ENCODE results near the gene CFAP54.
"Not testable (repeated sequence)": the region's sequence is repeated elsewhere in the genome, so short reads cannot be mapped to it uniquely, and the experiment has no call there.

CFAP54 gene

GRCh38 chr12:96513681-96514080 lies 24.3 kb downstream of the CFAP54 start:
- no peak for DNase-seq (ENCODE audit: low spot score)

GRCh38 chr12:96514328-96514727 lies 25.0 kb downstream of the CFAP54 start:
- DNase-seq (ENCODE audit: low spot score): no peak

- peak; percentile 87 for DNase-seq (ENCODE audit: low spot score)
These were observed 27.4 kb downstream of the CFAP54 start for GRCh38 chr12:96516472-96517430.

- no peak for DNase-seq (ENCODE audit: low spot score)
These were observed 31.4 kb downstream of the CFAP54 start for GRCh38 chr12:96520767-96521166.

- DNase-seq (ENCODE audit: low spot score): no peak
These were observed 32.7 kb downstream of the CFAP54 start for GRCh38 chr12:96521895-96522682.

GRCh38 chr12:96522690-96523089 lies 33.3 kb downstream of the CFAP54 start:
- no peak for DNase-seq (ENCODE audit: low spot score)

GRCh38 chr12:96526110-96526509 lies 36.7 kb downstream of the CFAP54 start:
- no peak for DNase-seq (ENCODE audit: low spot score)

- DNase-seq (ENCODE audit: low spot score): no peak
These were observed 40.5 kb downstream of the CFAP54 start for GRCh38 chr12:96529912-96530311.

- no peak for DNase-seq (ENCODE audit: low spot score)
These were observed 45.0 kb downstream of the CFAP54 start for GRCh38 chr12:96534339-96534738.

GRCh38 chr12:96548384-96548783 lies 59.0 kb downstream of the CFAP54 start:
- no peak for DNase-seq (ENCODE audit: low spot score)

GRCh38 chr12:96549341-96549740 lies 60.0 kb downstream of the CFAP54 start:
- DNase-seq (ENCODE audit: low spot score): no peak

GRCh38 chr12:96570579-96570978 lies 81.2 kb downstream of the CFAP54 start:
- no peak for DNase-seq (ENCODE audit: low spot score)

GRCh38 chr12:96571101-96571862 lies 81.9 kb downstream of the CFAP54 start:
- DNase-seq (ENCODE audit: low spot score): no peak

- no peak for DNase-seq (ENCODE audit: low spot score)
These were observed 89.2 kb downstream of the CFAP54 start for GRCh38 chr12:96578526-96579125.

- DNase-seq (ENCODE audit: low spot score): no peak
These were observed 96.6 kb downstream of the CFAP54 start for GRCh38 chr12:96585977-96586376.

- DNase-seq (ENCODE audit: low spot score): no peak
These were observed 98.3 kb downstream of the CFAP54 start for GRCh38 chr12:96587691-96588090.

GRCh38 chr12:96590970-96591369 lies 101.6 kb downstream of the CFAP54 start:
- no peak for DNase-seq (ENCODE audit: low spot score)

GRCh38 chr12:96604374-96604773 lies 115.0 kb downstream of the CFAP54 start:
- not testable (repeated sequence) for DNase-seq (ENCODE audit: low spot score)

- DNase-seq (ENCODE audit: low spot score): no peak
These were observed 116.3 kb downstream of the CFAP54 start for GRCh38 chr12:96605684-96606083.

GRCh38 chr12:96606134-96606533 lies 116.8 kb downstream of the CFAP54 start:
- DNase-seq (ENCODE audit: low spot score): no peak

- DNase-seq (ENCODE audit: low spot score): no peak
These were observed 117.3 kb downstream of the CFAP54 start for GRCh38 chr12:96606644-96607043.

GRCh38 chr12:96617178-96617577 lies 127.8 kb downstream of the CFAP54 start:
- DNase-seq (ENCODE audit: low spot score): no peak
